IMR-90 (cell line): ENCODE data around the gene CDH12. TPM values are rescaled to one million over a fixed set of nuclear protein-coding genes. Genes with fewer than 3 reads are reported as not detected.

Source experiments
- ATAC-seq: fragments of 200-7000 bp; cut with Tn5 transposase; 2 replicates; pipeline ENCODE4 v1.9.1; 2020; ENCODE audit warnings: low read depth, mild to moderate bottlenecking, moderate library complexity
- BruUV-seq: library from RNA; stranded (reverse); fragments of 400-500 nt; replicated peaks from 2 replicates; lab custom pipeline; 2021; lab: Mats Ljungman, UMichigan
- CTCF ChIA-PET: fragments of 300-600 bp; formaldehyde crosslinking; extraction: SDS; loops from one replicate; lab custom pipeline; 2021; ENCODE audit warnings: antibody characterized with exemption; lab: Yijun Ruan, JAX
- POLR2A ChIA-PET: fragments of 300-600 bp; sonication (Branson Sonifier 250); formaldehyde crosslinking; loops from one replicate; lab custom pipeline; 2022; ENCODE audit warnings: antibody characterized with exemption; ENCODE audit not compliant: unreplicated experiment; lab: Charles Lee
- DNase-seq: peaks from one replicate; pipeline ENCODE4 v3.0.0; 2013
- H2AFZ ChIP-seq: replicated peaks from 2 replicates; pipeline ENCODE3; 2013; ENCODE audit warnings: low read length, mild to moderate bottlenecking; ENCODE audit not compliant: poor library complexity
- H2AK5ac ChIP-seq: 2 replicates; pipeline ENCODE4 v1.6.1; 2013; ENCODE audit warnings: low read depth, low read length, inconsistent platforms
- H2AK9ac ChIP-seq: replicated peaks from 2 replicates; pipeline ENCODE3; 2013; ENCODE audit warnings: mild to moderate bottlenecking, low read depth, low read length, moderate library complexity; ENCODE audit not compliant: poor library complexity
- H2BK120ac ChIP-seq: 2 replicates; pipeline ENCODE4 v1.6.1; 2013; ENCODE audit warnings: low read depth, low read length, inconsistent platforms
- H2BK15ac ChIP-seq: 3 replicates; pipeline ENCODE4 v1.6.1; 2013; ENCODE audit warnings: low read depth, low read length, inconsistent platforms
- H2BK20ac ChIP-seq: 2 replicates; pipeline ENCODE4 v1.6.1; 2013; ENCODE audit warnings: low read depth, mild to moderate bottlenecking, inconsistent platforms, low read length, moderate library complexity
- H2BK5ac ChIP-seq: 2 replicates; pipeline ENCODE4 v1.6.1; 2013; ENCODE audit warnings: mild to moderate bottlenecking, low read depth, low read length, inconsistent platforms; ENCODE audit not compliant: poor library complexity, severe bottlenecking
- H3K14ac ChIP-seq: replicated peaks from 2 replicates; pipeline ENCODE4 v1.6.1; 2013; ENCODE audit warnings: low read depth, low read length, inconsistent platforms
- H3K18ac ChIP-seq: 2 replicates; pipeline ENCODE4 v1.6.1; 2013; ENCODE audit warnings: low read depth, low read length, control low read depth
- H3K23ac ChIP-seq: 2 replicates; pipeline ENCODE4 v1.6.1; 2013; ENCODE audit warnings: low read depth, low read length, inconsistent platforms
- H3K27ac ChIP-seq: 2 replicates; pipeline ENCODE4 v1.5.1; 2013; ENCODE audit warnings: mild to moderate bottlenecking, control low read depth, low read length; ENCODE audit not compliant: insufficient read depth
- H3K27me3 ChIP-seq: 2 replicates; pipeline ENCODE4 v1.6.1; 2013; ENCODE audit warnings: low read length; ENCODE audit not compliant: control insufficient read depth, insufficient read depth
- H3K36me3 ChIP-seq: 2 replicates; pipeline ENCODE4 v1.6.1; 2013; ENCODE audit warnings: low read length, mixed read lengths; ENCODE audit not compliant: control insufficient read depth, insufficient read depth
- H3K4ac ChIP-seq: 2 replicates; pipeline ENCODE4 v1.6.1; 2013; ENCODE audit warnings: low read depth, low read length, inconsistent platforms
- H3K4me1 ChIP-seq: 2 replicates; pipeline ENCODE4 v1.6.1; 2013; ENCODE audit warnings: low read length, mixed read lengths; ENCODE audit not compliant: control insufficient read depth, insufficient read depth
- H3K4me2 ChIP-seq: 2 replicates; pipeline ENCODE4 v1.6.1; 2013; ENCODE audit warnings: low read depth, mild to moderate bottlenecking, control low read depth, low read length, moderate library complexity
- H3K4me3 ChIP-seq: 2 replicates; pipeline ENCODE4 v1.5.1; 2013; ENCODE audit warnings: low read depth, mild to moderate bottlenecking, control low read depth, low read length, moderate library complexity; ENCODE audit not compliant: insufficient read depth
- H3K56ac ChIP-seq: 2 replicates; pipeline ENCODE4 v1.6.1; 2013; ENCODE audit warnings: low read length, inconsistent platforms; ENCODE audit not compliant: insufficient read depth; ENCODE audit errors: extremely low read depth
- H3K79me1 ChIP-seq, 2 experiments: 2 replicates each; pipeline ENCODE4 v1.6.1; 2013; ENCODE audit warnings: low read length in 2 of 2, inconsistent platforms in 1 of 2, low read depth in 1 of 2
- H3K9ac ChIP-seq: 2 replicates; pipeline ENCODE4 v1.6.1; 2013; ENCODE audit warnings: low read depth, low read length, control low read depth
- H3K9me1 ChIP-seq: 2 replicates; pipeline ENCODE4 v1.6.1; 2013; ENCODE audit warnings: low read length, inconsistent platforms; ENCODE audit not compliant: insufficient read depth
- H3K9me3 ChIP-seq: 2 replicates; pipeline ENCODE4 v1.6.1; 2013; ENCODE audit warnings: low read length; ENCODE audit not compliant: control insufficient read depth, insufficient read depth
- H4K20me1 ChIP-seq: 2 replicates; pipeline ENCODE4 v1.6.1; 2013; ENCODE audit warnings: low read length, inconsistent platforms; ENCODE audit not compliant: insufficient read depth
- H4K5ac ChIP-seq: 2 replicates; pipeline ENCODE4 v1.6.1; 2013; ENCODE audit warnings: mild to moderate bottlenecking, low read depth, low read length, control low read depth
- H4K8ac ChIP-seq, 2 experiments: 2 replicates each; pipeline ENCODE4 v1.6.1; 2013; ENCODE audit warnings: low read depth in 2 of 2, low read length in 2 of 2, control low read depth in 1 of 2, inconsistent platforms in 1 of 2
- H4K91ac ChIP-seq: 2 replicates; pipeline ENCODE4 v1.6.1; 2013; ENCODE audit warnings: low read depth, low read length, inconsistent platforms; ENCODE audit not compliant: insufficient read depth
- CEBPB ChIP-seq: IDR thresholded peaks from 2 replicates; pipeline ENCODE4 v1.6.1; 2012; ENCODE audit warnings: low read depth, low read length, improper control_type of control experiment
- CHD1 ChIP-seq: IDR thresholded peaks from 2 replicates; pipeline ENCODE4 v1.6.1; 2012; ENCODE audit warnings: low read depth, low read length, improper control_type of control experiment
- CTCF ChIP-seq: conservative IDR thresholded peaks from 2 replicates; pipeline ENCODE4 v1.5.1; 2012; ENCODE audit warnings: mild to moderate bottlenecking, low read depth, low read length, improper control_type of control experiment
- MAZ ChIP-seq: IDR thresholded peaks from 2 replicates; pipeline ENCODE4 v1.6.1; 2012; ENCODE audit warnings: low read depth, mild to moderate bottlenecking, low read length, improper control_type of control experiment, moderate library complexity, borderline replicate concordance
- WGBS, 2 experiments: methylation state at CpG; one replicate each; pipeline versions ENCODE4 v1.1.5 to v1.1.7; 2013; ENCODE audit warnings: missing lambda C conversion rate in 2 of 2; ENCODE audit not compliant: insufficient read length in 1 of 2; ENCODE audit errors: extremely low coverage in 2 of 2; 5-methylcytosine and 5-hydroxymethylcytosine counted together
- dilution Hi-C: fragments of 300-500 bp; cut with HindIII; formaldehyde crosslinking; loops from one replicate; pipeline ENCODE4 v1.14.3; 2018; ENCODE audit warnings: low sequenced_read_pairs; ENCODE audit not compliant: unreplicated experiment
- in situ Hi-C: fragments of 300-500 bp; cut with MboI; formaldehyde crosslinking; loops from 3 replicates; pipeline ENCODE4 v1.14.3; 2019; ENCODE audit warnings: low sequenced_read_pairs, inconsistent platforms, mixed read lengths
- intact Hi-C: fragments of 100-400 bp; cut with micrococcal nuclease; formaldehyde crosslinking; loops from 2 replicates; pipeline ENCODE4 v1.10.0; 2022
- polyA plus RNA-seq, 3 experiments: library from polyadenylated mRNA; depleted of rRNA; stranded (reverse); fragments of >200 nt; gene quantifications; 2 replicates each; pipeline ENCODE4 v1.2.3, GENCODE V29; 2012; ENCODE audit warnings: low replicate concordance in 1 of 3
- total RNA-seq: library from RNA; depleted of rRNA; stranded (reverse); fragments of >200 nt; gene quantifications from 2 replicates; pipeline ENCODE4 v1.2.3, GENCODE V29; 2012

The CDH12 gene
- total and polyA plus RNA-seq, 2 of the 4 experiments (the other 2 are of a cell fraction): not detected

GRCh38 chr5:22505891-22506290, 347.3 kb downstream of the CDH12 start:
- Histone ChIP-seq H3K9me3 (no peaks in the 10 kb centered on the region), H2AK9ac (no peak overlapping the region), H2AFZ (no peak overlapping the region), H4K8ac (no peak overlapping the region), H2AK5ac (no peak overlapping the region), H3K4me3 (no peak overlapping the region), H3K9me1 (no peaks in the 10 kb centered on the region), H3K4me1 (no peaks in the 10 kb centered on the region), H4K91ac (no peak overlapping the region), H2BK120ac (no peak overlapping the region), H2BK20ac (no peak overlapping the region), H3K56ac (no peak overlapping the region), H3K4me2 (no peak overlapping the region), H3K23ac (no peak overlapping the region), H2BK5ac (no peak overlapping the region), H3K18ac (no peak overlapping the region), H2BK15ac (no peak overlapping the region), H3K36me3 (no peaks in the 10 kb centered on the region), H3K79me1 (no peaks in the 10 kb centered on the region), H4K5ac (no peak overlapping the region), H3K27me3 (no peaks in the 10 kb centered on the region), H3K14ac (no peak overlapping the region), H3K9ac (no peak overlapping the region), H3K27ac (no peak overlapping the region), H3K4ac (no peak overlapping the region), H4K20me1 (no peaks in the 10 kb centered on the region)
- CTCF ChIA-PET: no interaction called here
- intact Hi-C loops: no loop called here
- DNase-seq (no peak), ATAC-seq (no peak)
- BruUV-seq: no TSS peak
- TF ChIP-seq CTCF: no peak
- no peak for TF ChIP-seq MAZ
- no peak for TF ChIP-seq CHD1
- no peak for TF ChIP-seq CEBPB
- dilution Hi-C loops: no loop called here
- in situ Hi-C loops: no loop called here
- POLR2A ChIA-PET: no interaction called here
- no CpG with 5 or more reads among the region's 3 CpGs for WGBS, 2 experiments
